Stimulated activated CD4-positive, alpha-beta T cell treated with anti-CD3 and anti-CD28 coated beads, TNF-alpha, amount 100 ng/mL, for 4 hours (primary cell): ENCODE results near the gene KCND1.
"Not testable (repeated sequence)": the region's sequence is repeated elsewhere in the genome, so short reads cannot be mapped to it uniquely, and the experiment has no call there.

Experiments
- DNase-seq, 3 experiments: peaks; one replicate each; pipeline ENCODE4 v3.0.0-alpha.2; 2020; ENCODE audit warnings: low read depth in 3 of 3

KCND1 gene

DNA sequence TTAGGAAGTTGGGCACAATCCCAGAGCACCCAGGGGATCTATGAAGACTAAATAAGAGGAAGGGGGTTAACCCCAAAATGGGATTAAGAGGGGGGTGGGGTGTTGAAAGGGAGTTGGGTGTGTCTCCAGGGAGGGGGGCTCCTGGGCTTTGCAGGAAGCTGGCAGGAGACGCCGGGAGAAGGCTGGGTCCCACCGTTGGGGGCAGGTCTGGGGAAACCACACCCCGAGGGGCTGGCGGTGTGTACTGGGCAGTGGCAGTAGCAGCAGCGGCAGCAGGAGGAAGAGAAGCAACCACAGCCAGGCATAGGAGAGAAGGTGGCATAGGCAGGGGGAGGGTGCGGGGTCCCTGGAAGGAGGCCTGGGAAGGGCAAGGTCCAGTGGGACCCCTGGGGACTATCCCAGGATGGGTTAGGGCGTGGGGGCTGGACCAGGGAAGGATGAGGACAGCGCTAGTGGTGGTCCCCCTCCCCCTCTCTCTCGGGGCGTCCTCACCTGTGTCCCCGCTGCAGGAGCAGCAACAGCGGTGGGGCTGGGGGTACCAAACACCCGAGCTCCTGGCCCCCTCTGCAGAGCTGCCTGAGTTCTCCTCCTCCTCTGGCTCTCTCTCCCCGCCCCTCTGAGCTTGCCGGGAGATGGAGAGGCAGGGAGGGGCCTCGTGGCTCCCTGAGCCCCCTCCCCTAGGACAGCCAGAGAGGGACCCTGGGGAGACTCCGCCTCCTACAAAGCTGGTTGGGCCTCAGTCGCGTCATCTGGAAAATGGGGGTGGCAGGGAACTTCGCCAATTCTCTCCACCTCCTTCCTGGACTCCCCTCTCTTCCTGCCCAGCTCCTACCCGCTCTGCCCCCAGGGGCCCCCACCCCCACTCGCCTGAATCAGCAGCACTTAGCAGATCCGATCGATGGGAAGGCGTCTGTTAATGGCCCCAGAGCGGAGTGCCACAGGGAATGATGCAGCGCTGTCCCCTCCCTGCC is at the start of gene KCND1:
Gene KCND1, minus strand, starts transcription at position 596 of the 971 bp plus-strand sequence. CDS start 1,573 bp downstream, outside the sequence.
- DNase-seq, result no peak

DNA sequence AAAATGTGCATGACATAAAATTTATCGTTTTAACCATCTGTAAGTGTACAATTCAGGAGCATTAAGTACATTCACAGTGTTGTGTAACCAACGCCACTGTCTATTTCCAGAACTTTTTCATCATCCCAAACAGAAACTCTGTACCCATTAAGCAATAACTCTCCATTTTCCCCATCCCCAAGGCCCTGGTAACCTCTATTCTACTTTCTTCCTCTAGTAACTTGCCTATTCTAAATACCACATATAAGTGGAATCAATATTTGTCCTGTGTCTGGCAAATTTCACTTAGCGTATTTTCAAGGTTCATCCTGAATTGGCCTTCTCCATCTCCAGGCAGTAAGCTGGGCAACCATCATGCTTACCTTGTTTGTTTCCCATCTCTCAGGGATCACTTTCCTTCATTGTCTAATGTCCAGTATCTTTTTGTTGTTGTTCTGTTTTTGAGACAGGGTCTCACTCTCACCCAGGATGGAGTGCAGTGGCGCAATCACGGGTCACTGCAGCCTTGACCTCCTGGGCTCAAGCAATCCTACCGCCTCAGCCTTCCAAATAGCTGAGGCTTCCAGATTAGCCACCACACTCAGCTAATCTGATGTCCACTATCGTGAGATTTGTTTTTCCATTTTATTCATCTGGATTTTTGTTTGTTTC is 48.1 kb upstream of the KCND1 start:
- no peak for DNase-seq

DNA sequence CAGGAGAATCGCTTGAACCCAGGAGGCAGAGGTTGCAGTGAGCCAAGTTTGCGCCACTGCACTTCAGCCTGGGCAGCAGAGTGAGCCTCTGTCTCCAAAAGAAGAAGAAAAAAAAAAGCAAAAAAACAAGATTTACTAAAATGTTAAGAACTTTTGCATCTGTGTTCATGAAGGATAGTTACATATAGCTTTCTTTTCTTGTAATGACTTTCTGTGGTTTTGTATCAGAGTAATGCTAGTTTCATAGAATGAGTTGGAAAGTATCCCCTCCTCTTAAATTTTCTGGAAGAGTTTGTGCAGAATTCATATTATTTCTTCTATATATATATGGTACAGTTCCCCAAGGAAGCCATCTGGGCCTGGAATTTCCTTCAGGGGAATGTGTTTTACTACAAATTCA is 47.4 kb upstream of the KCND1 start:
- DNase-seq, result no peak

DNA sequence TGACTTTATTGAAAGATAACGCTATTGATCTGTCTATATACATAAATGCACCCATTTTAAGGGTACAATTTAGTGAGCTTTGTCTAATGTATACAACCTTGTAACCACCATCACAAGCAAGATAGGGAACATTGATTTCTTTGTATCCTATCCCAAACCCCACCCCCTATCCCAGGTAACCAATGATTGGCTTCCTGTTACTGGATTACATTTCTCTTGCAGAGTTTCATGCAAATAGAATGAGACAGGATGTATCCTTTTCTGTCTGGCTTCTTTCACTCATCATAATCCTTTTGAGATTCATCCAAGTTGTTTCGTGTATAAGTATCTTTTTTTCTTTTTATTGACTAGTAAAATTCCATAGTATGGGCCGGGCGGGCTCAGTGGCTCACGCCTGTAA is 32.1 kb upstream of the KCND1 start:
- no peak for DNase-seq

DNA sequence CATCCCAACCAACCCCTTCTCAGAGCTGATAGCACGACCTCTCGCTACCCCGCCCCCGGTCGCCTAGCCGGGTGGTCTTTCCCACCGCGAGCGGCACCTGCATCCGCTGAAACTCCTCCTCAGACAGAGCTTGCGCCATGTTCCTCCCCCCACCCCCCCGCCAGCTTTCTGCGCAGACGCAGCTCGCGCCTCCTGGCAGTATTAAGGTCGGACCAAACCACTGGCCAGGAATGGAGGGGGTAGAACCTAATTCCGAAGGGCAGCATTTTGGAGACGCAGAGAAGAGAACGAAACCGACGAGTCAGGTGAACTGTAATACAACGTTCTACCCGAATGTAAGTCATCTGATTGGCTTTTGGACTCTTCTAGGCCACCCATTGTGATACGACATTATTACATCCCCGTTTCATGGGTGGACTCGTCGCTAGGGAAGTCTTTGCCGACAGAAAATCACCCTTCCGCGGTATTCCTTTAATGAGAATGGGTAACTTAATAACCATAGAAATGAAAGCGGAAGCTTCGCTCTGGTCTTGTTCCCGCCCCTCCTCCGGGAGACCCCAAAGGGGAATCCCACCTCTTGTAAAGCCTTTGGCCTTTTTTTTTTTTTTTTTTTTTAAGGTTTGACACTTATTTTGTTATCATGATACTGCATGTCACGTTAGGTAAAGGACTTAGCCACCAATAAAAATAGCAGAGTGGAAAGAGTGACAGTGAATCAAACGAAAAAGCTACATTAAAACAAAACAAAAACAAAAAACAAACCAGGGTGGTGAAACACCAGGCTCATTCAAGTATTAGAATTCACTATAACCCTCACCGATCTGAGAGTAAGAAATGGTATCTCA is 30.7 kb upstream of the KCND1 start, which contains the start of gene GRIPAP1:
Gene GRIPAP1, minus strand, starts transcription at position 174 of the 845 bp plus-strand sequence. Its CDS starts 35 bp downstream, at position 139.
- DNase-seq, result peak; percentile 43 to 65 (median 48)

DNA sequence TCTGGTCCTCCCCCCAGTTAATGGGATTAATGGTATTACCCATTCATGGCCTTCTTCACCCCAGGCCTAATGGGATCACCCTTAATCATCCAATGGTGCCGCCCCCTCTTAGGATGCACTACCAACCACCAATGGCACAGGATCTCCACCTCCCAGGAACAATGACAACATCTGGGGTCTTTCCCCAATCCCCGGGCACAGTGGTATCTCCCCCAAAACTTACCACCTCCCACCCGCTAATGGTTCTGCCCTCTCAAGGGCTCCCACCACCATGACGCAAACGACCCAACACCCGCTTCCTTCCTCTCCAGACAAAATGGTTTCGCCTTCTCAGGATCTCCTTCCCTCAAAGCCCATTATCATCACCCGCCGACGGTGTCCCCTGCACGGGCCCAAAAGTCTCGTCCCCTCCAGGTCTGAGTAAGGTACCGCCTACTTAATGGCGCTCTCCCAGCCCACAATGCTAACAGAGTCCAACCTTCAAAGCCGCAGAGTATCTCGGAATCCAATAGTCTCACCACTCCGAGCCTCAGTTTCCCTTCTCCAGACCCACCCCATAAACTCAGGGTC is 30.0 kb upstream of the KCND1 start:
- peak in 1 of 3 experiments; percentile 18 for DNase-seq

DNA sequence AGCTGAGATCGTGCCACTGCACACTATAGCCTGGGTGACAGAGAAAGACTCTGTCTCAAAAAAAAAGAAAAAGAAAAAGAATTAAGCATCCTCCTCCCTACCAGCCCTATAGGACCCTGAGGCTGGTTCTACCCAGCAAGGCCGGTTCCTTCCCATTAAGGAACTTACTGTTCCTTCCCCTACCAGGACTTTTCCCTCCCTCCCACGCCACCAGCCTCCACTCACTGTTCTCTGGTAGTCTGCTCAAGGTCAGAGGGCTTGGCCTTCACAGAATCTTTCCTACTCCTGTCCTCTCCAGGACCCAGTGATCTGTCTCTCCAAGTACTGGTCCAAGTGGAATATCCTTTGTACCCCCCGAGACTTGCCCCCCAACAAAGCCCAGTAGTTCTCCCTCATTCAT is 29.0 kb upstream of the KCND1 start:
- no peak for DNase-seq

DNA sequence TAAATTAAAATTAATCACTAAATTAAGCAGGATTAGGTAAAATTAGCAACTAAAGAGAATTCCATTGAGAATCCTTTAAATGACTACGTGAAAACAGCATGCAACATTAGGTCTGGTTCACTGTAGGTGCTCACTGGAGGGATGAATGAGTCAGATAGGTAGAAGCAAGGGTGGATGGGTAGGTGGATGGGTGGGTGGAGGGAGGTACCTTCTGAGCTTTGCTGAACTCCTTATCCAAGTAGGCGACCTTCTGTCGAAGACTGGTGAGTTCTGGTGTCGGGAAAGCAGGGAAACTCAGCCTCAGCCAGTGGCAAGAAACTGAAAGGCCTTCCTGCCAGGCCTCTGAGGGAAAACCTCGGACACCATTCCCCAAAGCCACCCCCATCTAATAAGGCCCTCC is 27.4 kb upstream of the KCND1 start:
- DNase-seq, result no peak

DNA sequence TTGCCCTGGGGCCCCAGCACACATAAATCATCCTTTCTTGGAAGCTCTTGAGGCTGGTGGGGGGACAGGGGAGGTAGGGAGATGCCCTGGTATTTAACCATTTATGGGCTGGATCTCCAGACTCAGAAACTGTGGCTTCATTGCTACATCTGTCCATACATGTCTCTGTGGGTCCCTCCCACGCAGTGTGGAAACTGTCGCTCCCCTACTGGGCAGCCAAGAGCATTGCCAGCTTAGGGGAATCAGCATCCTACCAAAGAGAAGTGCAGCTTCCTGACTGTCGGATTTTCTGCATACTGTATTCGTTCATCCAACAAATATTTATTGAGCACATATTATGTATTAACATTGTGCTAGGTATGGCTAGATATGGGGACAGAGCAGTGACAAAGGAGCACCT is 26.7 kb upstream of the KCND1 start:
- DNase-seq, result no peak

DNA sequence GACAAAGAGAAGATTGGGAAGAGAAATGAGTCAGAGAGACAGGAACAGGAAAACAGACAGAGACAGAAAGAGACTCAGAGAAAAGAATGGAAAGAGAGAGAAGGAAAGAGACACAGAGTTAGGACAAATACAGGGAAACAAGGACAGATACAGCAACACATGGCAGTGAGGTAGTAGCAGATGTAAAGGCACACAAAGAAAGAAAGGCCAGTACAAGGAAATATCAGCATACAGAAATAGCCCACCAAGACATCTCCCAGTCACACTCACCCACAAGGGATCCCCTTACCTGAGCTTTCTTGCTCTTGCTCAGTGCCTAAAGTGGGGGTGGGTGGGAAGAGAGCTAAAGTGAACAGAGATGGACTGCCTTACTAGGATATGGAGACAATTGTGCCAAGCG is 26.2 kb upstream of the KCND1 start:
- DNase-seq, result no peak

DNA sequence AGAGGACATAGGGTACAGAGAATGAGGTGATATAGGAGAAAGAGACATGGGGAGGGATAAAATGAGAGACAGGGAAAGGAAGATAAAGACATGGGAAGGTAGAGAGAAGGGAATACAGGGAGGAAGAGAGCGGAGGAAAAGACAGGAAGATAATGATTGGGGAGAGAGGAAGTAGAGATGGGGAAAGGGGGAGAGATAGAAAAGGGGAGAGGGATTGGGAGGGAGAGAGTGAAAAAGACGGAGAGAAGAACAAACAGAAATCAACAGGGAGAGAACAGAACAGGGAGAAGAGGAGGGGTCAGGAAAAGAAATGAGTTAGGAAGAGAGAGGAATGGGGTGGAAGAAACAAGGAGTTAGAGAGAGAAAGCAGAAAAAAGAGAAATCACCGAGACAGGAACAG is 25.8 kb upstream of the KCND1 start:
- no peak for DNase-seq

DNA sequence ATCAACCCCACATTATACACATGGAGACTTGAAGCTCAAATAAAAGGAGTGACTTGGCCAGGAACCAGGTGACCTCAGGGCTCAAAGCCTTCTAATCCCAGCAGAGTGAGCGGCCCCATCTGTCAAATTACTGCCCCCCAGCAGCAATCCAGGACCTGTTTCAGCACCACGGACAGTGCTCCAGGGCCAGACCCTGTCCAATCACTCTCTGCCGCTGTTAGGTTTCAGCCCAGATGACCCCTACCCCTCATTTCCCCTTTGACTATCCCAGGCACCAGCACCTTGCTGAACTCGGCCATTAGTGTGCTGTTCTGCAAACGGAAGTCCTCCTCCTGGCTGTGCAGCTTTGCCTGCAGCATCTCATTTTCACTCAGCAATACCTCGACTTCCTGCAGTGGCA is 25.3 kb upstream of the KCND1 start:
- no peak for DNase-seq

DNA sequence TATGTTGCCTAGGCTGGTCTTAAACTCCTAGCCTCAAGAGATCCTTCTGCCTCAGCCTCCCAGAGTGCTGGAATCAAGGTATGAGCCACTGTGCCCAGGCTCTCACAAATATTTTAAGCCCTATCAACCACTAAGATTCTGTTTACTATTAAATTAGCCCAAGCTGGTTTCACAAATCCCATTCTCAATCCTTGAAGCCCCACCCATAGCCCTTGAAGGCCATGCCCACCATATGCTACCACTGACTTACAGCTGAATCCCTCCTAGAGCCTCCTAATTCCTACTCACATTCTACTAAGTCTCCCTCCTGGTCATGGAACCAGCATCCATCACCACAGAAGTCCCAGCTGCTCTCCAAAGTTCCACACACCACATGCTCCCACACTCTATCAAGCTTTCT is 20.7 kb upstream of the KCND1 start:
- DNase-seq, result no peak

DNA sequence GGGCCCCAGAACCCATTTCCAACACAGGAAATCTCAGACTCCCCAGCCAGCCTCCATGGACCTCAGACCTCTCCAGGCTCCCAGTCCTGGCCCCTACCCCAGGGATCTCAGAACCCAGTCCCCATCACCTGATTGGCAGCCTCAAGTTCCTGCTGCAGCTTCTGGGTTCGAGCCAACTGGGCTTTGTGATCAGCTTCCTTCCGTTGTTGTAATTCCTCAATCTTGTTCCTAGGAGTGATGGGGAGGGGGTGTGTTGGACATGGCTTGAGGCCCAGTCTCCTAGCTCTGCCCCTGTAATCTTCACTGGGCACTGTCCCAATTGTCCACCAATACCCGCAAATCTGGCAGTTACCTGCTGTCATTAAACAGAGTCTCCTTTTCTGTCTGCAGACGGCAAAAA is 17.8 kb upstream of the KCND1 start:
- no peak for DNase-seq

DNA sequence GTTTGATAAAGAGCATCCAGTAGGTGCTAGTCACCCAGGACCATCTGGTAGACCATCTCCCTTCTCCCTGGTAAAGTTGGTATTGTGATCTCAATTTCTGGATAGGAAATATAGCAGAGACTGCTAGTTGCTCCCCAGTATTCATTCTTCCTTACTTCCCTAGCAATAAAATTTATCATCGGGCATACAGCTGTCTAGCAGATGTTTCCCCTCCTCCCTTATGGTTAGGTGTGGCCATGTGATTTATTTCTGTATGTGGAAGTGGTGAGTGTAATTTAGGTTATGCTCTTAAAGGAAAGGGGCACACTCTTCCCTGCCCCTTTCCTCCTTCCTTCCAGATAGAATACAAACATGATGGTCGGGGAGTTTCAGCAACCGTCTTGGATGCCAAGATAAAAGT is 12.3 kb upstream of the KCND1 start:
- no peak for DNase-seq

DNA sequence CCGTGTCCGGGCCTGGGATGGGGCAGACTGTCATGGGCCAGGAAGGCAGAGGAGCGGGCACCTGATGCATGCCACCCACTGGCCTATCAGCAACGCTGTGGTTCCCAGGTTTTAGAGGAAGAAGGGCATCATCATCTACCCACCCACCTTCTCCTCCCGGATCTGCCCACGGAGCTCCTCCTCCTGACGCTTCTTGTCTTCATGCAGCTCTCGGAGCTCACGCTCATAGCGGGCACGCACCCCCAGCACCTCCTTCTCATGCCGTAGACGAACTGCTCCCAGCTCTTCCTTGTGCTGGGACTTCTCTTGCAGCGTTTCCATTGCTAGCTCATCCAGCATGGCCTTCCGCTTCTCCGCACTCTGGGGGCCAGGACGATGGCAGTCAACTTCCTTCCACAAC is 11.4 kb upstream of the KCND1 start:
- DNase-seq, result no peak

DNA sequence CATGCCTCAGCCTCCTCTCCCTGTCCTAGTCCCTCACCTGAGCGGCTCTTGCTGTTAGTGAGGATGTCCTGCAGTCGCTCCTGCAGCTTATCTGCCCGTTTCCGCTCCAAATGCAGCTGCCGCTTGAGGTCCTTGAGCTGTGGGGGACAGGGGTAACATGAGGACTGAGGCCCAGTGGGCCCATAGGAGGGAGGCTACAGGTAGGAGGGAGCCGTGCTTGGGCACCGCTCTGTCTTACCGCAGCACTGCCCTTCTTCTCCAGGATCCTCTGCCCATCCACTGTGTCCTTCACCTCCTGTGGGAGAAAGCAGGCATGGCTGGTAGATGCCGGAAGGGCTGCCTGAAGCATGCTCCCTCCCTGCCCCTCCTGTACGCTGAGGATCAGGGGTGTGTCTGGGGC is 9.5 kb upstream of the KCND1 start:
- no peak for DNase-seq

DNA sequence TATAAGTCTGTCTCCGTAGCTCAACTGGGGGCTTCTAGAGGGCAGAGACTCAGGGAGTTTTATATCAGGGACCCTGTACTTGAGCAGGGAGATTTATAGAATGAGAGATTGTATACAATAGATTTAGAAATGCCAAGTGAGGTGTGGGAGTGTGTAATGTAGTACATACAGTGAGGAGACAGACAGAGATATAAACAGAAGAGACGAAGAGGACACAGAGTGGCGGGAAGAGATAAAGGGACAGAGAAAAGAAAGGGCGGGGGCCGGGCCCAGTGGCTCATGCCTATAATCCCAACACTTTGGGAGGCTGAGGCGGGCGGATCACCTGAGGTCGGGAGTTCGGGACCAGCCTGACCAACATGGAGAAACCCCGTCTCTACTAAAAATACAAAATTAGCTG is 8.7 kb upstream of the KCND1 start:
- not testable (repeated sequence) for DNase-seq

DNA sequence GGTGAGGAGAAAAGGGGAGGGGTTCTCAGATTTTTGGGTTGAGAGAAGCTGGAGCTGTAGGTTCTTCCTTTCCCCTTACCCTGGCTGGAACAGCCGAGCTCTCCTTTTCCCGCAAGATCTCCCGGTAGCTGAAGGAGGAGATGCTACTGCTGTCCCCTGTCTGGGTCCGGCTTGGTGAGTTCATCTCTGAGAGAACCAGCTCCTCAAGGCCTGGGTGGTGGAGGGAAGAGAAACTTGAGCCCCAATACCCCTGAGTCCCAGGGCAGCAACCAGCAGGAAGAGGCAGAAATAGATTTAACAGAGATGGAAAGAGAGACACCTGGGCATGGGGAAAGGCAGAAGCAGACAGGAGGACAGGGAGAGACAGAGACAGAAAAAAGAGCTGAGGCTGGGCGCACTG is 6.6 kb upstream of the KCND1 start:
- no peak for DNase-seq

DNA sequence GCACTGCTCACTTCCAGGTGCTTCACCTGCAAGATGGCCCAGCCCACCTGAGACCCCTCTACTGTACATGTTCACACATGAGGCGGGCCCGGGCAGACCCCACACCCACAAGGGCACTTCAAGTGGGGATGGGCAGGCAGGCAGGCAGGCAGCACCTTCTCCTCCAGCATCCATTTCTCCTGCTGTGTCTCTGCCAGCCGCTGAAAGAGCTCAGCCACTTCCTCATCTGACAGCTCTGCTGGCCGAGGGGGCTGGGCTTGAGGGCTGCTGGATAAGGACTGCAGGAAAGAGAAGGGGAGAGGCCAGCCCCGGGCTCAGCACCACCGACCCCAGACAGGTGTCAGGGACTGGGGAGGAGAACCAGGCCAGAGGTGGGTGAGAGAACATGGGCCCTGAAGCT is 4.4 kb upstream of the KCND1 start:
- no peak for DNase-seq

DNA sequence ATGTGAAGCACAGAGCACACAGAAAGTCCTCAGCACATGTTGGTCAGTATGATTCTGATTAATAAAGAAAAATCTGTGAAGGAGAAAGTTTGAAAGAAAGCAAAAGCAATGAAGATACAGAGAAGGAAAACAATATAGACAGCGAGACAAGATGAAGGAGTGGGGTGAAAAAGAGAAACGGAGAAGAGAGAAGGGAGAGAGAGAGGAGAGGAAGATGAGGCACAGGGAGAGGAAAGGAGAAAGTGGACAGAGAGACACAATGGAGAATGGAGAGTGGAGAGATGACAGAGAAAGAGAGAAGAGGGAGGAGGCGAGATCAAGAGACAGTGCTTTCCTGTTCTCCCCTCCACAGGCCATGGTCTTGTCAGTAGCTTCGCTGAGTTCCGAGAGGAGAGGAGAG is 3.9 kb upstream of the KCND1 start:
- no peak for DNase-seq

DNA sequence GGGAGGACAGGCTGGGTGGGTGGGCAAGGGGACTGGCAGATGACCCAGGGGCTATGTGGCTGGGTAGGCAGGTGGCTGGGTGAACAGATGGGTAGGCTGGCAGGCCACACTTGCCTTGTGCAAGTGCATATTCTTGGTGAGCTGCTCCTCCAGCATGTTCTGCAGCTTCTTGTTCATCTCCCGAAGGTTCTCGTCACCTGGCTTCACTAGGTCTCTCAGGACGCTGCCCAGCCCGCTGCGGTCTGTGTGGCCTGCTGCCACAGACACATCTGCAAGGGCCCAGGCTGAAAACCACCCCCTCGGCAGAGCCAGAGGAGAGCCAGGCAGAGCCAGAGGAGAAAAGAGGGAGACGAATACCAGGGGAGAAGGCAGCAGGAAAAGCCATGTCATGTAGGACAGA is 3.4 kb upstream of the KCND1 start:
- no peak for DNase-seq
